Right hindlimb (tissue), 1 donor: ENCODE results near the gene HIGD1A.

ENCODE experiments used
- DNase-seq: peaks from one replicate; pipeline ENCODE4 v3.0.0-alpha.2; 2018

HIGD1A gene

GRCh38 chr3:42733501-42734262 lies 70.6 kb downstream of the HIGD1A start:
- DNase-seq = no peak
